GM12878 (cell line): ENCODE results near the gene CELF2. TPM values are rescaled to one million over a fixed set of nuclear protein-coding genes. Genes with fewer than 3 reads are reported as not detected.
A peak's percentile ranks its signal among the peaks of the same experiment; 100 is the strongest.

Experiments
- ATAC-seq: fragments of 200-7000 bp; cut with Tn5 transposase; 3 replicates; pipeline ENCODE4 v1.9.1; 2020; ENCODE audit warnings: mild to moderate bottlenecking, moderate library complexity
- BruUV-seq: library from RNA; stranded (reverse); fragments of 400-500 nt; replicated peaks from 2 replicates; lab custom pipeline; 2021; lab: Mats Ljungman, UMichigan
- CTCF ChIA-PET: fragments of 300-600 bp; sonication (Branson Sonifier 250); formaldehyde crosslinking; extraction: SDS; loops from one replicate; lab custom pipeline; 2021; ENCODE audit warnings: inconsistent platforms; lab: Yijun Ruan, JAX
- POLR2A ChIA-PET: fragments of 350-600 bp; formaldehyde crosslinking; extraction: SDS; loops from one replicate; lab custom pipeline; 2021; ENCODE audit warnings: inconsistent platforms; lab: Charles Lee
- RAD21 ChIA-PET: fragments of 300-600 bp; sonication (Branson Sonifier 250); formaldehyde crosslinking; loops from one replicate; lab custom pipeline; 2023; ENCODE audit warnings: antibody characterized with exemption; ENCODE audit not compliant: unreplicated experiment; lab: Charles Lee
- SMC1A ChIA-PET: fragments of 300-600 bp; sonication (Branson Sonifier 250); formaldehyde crosslinking; loops from one replicate; lab custom pipeline; 2023; ENCODE audit not compliant: unreplicated experiment, uncharacterized antibody; lab: Charles Lee
- DNase-seq: peaks from one replicate; pipeline ENCODE4 v3.0.0-alpha.2; 2011; ENCODE audit warnings: low read depth, low spot score
- FAIRE-seq: peaks from 3 replicates; lab custom pipeline; 2011; peaks lifted over from hg19 to GRCh38; lab: Jason Lieb, UNC
- H2AFZ ChIP-seq: 2 replicates; pipeline ENCODE4 v1.6.0; 2011; ENCODE audit warnings: low read depth, low read length, control low read depth; ENCODE audit not compliant: control insufficient read depth
- H3K27ac ChIP-seq: 2 replicates; pipeline ENCODE4 v1.5.1; 2011; ENCODE audit warnings: control low read depth; ENCODE audit not compliant: control insufficient read depth, insufficient read depth
- H3K27me3 ChIP-seq, 2 experiments: replicated peaks in 1 of 2; 2 replicates each; pipeline versions ENCODE4 v1.6.0 to v1.6.1; 2011; ENCODE audit warnings: low read length in 1 of 2; ENCODE audit not compliant: control insufficient read depth in 2 of 2, insufficient read depth in 2 of 2
- H3K36me3 ChIP-seq, 2 experiments: 2 replicates each; pipeline ENCODE4 v1.5.1; 2011; ENCODE audit warnings: low read length in 1 of 2; ENCODE audit not compliant: control insufficient read depth in 2 of 2, insufficient read depth in 2 of 2
- H3K4me1 ChIP-seq: 2 replicates; pipeline ENCODE4 v1.6.1; 2011; ENCODE audit warnings: mild to moderate bottlenecking, low read length, moderate library complexity, mixed read lengths; ENCODE audit not compliant: control insufficient read depth, insufficient read depth
- H3K4me2 ChIP-seq: 2 replicates; pipeline ENCODE4 v1.6.0; 2011; ENCODE audit warnings: control low read depth; ENCODE audit not compliant: control insufficient read depth, insufficient read depth
- H3K4me3 ChIP-seq: fragments of 200-600 bp; sonication (generic); 2 replicates; pipeline ENCODE4 v1.5.1; 2016
- H3K79me2 ChIP-seq: 2 replicates; pipeline ENCODE4 v1.6.0; 2011; ENCODE audit warnings: low read length; ENCODE audit not compliant: control insufficient read depth, insufficient read depth
- H3K9ac ChIP-seq: 2 replicates; pipeline ENCODE4 v1.8.0; 2011; ENCODE audit warnings: low read length, control low read depth, mixed read lengths; ENCODE audit not compliant: control insufficient read depth, insufficient read depth
- H3K9me3 ChIP-seq: replicated peaks from 3 replicates; pipeline ENCODE4 v1.5.1; 2011; ENCODE audit warnings: mild to moderate bottlenecking, low read length; ENCODE audit not compliant: control insufficient read depth, insufficient read depth
- H4K20me1 ChIP-seq: 2 replicates; pipeline ENCODE4 v1.6.0; 2011; ENCODE audit not compliant: control insufficient read depth, insufficient read depth
- DPF2 ChIP-seq: fragments of 450-650 bp; IDR thresholded peaks from 2 replicates; pipeline ENCODE4 v1.6.1; 2017; ENCODE audit warnings: mild to moderate bottlenecking
- EGR1 ChIP-seq, 2 experiments: IDR thresholded peaks; 1 replicate in 1 of 2; 2 replicates in 1 of 2; pipeline ENCODE4 v1.6.1; 2011 to 2012; ENCODE audit warnings: low read depth in 2 of 2, low read length in 2 of 2, borderline replicate concordance in 1 of 2, mild to moderate bottlenecking in 1 of 2, moderate library complexity in 1 of 2
- ETV6 ChIP-seq, 2 experiments: fragments of 450-650 bp in 1 of 2; IDR thresholded peaks in 1 of 2; conservative IDR thresholded peaks in 1 of 2; 2 replicates each; pipeline ENCODE4 v1.6.1; 2014; ENCODE audit warnings: antibody characterized with exemption in 1 of 2, borderline replicate concordance in 1 of 2, low read depth in 1 of 2, mild to moderate bottlenecking in 1 of 2, moderate library complexity in 1 of 2
- GATAD2B ChIP-seq: fragments of 450-650 bp; conservative IDR thresholded peaks from 2 replicates; pipeline ENCODE4 v1.6.1; 2017; ENCODE audit warnings: low read depth, mild to moderate bottlenecking, moderate library complexity
- MEF2B ChIP-seq: fragments of 450-650 bp; IDR thresholded peaks from 2 replicates; pipeline ENCODE4 v1.6.1; 2018; ENCODE audit warnings: mild to moderate bottlenecking, moderate library complexity; ENCODE audit not compliant: partially characterized antibody, poor library complexity, severe bottlenecking
- NR2F1 ChIP-seq: fragments of 450-650 bp; conservative IDR thresholded peaks from 2 replicates; pipeline ENCODE4 v1.6.1; 2017; ENCODE audit warnings: mild to moderate bottlenecking
- RUNX3 ChIP-seq: IDR thresholded peaks from 2 replicates; pipeline ENCODE4 v1.6.1; 2012; ENCODE audit warnings: low read length, inconsistent platforms
- SIN3A ChIP-seq: IDR thresholded peaks from 2 replicates; pipeline ENCODE4 v1.6.1; 2012; ENCODE audit warnings: low read depth, low read length, improper control_type of control experiment
- SUZ12 ChIP-seq: fragments of 200-600 bp; sonication (generic); IDR thresholded peaks from one replicate; pipeline ENCODE4 v1.6.1; 2018; ENCODE audit warnings: antibody characterized with exemption, mild to moderate bottlenecking; ENCODE audit not compliant: unreplicated experiment
- TCF3 ChIP-seq: IDR thresholded peaks from 2 replicates; pipeline ENCODE4 v1.6.1; 2012; ENCODE audit warnings: low read depth, mild to moderate bottlenecking, low read length, borderline replicate concordance; ENCODE audit not compliant: insufficient read depth
- WGBS: methylation state at CpG from one replicate; pipeline ENCODE4 v1.1.6; 2016; ENCODE audit warnings: low lambda C conversion rate; ENCODE audit not compliant: insufficient replicate concordance, insufficient coverage; ENCODE audit errors: missing lambda C conversion rate; 5-methylcytosine and 5-hydroxymethylcytosine counted together
- in situ Hi-C: fragments of 300-500 bp; cut with MboI; formaldehyde crosslinking; loops from 9 replicates; pipeline ENCODE4 v1.14.3; 2018; ENCODE audit warnings: mixed read lengths
- intact Hi-C: fragments of 100-400 bp; cut with micrococcal nuclease; formaldehyde crosslinking; loops from one replicate; pipeline ENCODE4 v1.14.2; 2022; ENCODE audit not compliant: unreplicated experiment
- polyA plus RNA-seq, 11 experiments: library from polyadenylated mRNA; depleted of rRNA in 4 of 11; unstranded in 6 of 11; stranded (reverse) in 5 of 11; fragments of >200 nt; fragmentation: Nextera tagmentation in 4 of 11; fragmentation: Illumina TruSeq in 1 of 11; extraction: Ambion mirVana in 4 of 11; extraction: Trizol in 1 of 11; gene quantifications; 1 replicate in 1 of 11; 2 replicates in 10 of 11; pipeline versions ENCODE4 v1.2.1 to v1.2.3, GENCODE V29; 2011 to 2016; ENCODE audit warnings: inconsistent platforms in 2 of 11, missing spikeins in 2 of 11, low read depth in 1 of 11
- total RNA-seq, 4 experiments: library from RNA; depleted of rRNA in 3 of 4; stranded (reverse); fragments of >200 nt in 3 of 4; fragmentation: Illumina TruSeq in 1 of 4; extraction: Trizol in 1 of 4; gene quantifications; 2 replicates each; pipeline versions ENCODE4 v1.2.1 to v1.2.3, GENCODE V29; 2013 to 2021
- TF ChIP-seq, protein P1 (sequence below): fragments of 450-650 bp; IDR thresholded peaks from 2 replicates; pipeline ENCODE4 v1.6.1; 2017; ENCODE audit warnings: mild to moderate bottlenecking, moderate library complexity
- TF ChIP-seq, protein P2 (sequence below): fragments of 450-650 bp; IDR thresholded peaks from 2 replicates; pipeline ENCODE4 v1.6.1; 2016; ENCODE audit warnings: mild to moderate bottlenecking
- TF ChIP-seq, protein P3 (sequence below): fragments of 150-350 bp; IDR thresholded peaks from 2 replicates; pipeline ENCODE4 v1.6.1; 2014; ENCODE audit warnings: mild to moderate bottlenecking, low read depth, low read length

Gene CELF2
- total and polyA plus RNA-seq, 10 of the 15 experiments (the other 5 are each of a cell fraction or from before 2014, with no cell fraction given): 20.8 to 129 (median 86.3) TPM

DNA sequence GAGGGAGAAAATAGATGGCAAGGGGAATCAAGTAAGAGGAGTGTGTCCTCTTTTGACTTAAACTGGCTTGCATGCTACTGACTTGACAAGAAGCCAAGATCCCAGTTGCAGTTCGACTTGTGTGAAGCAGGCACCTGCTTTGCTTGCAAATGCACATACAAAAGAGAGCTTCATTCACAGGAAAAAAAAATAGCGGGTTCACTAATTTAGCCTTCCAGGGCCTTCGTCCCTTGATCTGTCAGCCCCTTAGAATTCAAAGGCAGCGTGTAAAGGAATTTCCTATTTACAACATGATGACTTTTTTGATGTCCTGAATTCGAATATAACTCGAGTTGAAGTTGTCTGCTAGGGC, 192.1 kb downstream of the CELF2 start (continued):
- TF ChIP-seq SUZ12: no peak
- TF ChIP-seq MEF2B: no peak
- no peak for TF ChIP-seq DPF2

DNA sequence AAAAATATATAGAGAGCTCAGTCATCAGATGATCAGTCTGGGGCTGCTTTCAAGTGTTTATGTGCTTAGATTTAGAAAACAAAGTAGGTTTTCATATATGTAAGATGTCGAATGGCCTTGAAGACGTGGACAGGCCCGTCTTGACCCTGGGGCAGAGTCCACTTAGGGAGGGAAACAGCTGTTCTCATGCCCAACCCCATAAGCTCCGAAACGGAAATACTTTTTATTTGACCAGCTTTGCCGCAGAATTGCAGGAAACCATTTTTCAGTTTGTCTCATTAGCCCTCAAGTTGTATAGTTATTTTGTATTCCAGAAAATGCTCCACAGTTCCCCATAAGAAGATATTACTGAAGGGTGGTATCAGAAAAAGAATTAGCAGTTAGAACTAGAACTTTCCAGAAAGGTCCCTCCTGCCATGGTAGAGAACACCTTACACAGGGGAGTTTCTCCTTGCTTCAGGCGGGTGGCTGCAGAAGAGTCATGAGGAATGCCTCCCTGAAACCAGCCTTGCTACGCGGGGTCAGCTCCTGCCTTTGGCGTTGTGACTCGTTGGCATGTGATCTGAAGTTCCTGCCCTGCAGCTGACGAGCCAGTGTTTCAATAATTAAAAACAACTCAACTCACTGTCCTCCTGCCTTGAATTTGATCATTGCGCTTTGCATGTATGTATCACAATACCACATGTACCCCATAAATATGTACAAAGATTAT, 192.7 kb downstream of the CELF2 start:
- Histone ChIP-seq H4K20me1 (peaks cover 8% of the 10 kb centered on the region; the same call in 1 of the 2 replicates), H3K4me1 (peaks cover 86% of the 10 kb centered on the region), H3K27ac (peak overlapping the region; percentile 92), H3K79me2 (peaks cover 100% of the 10 kb centered on the region), H3K9ac (peak overlapping the region; percentile 55), H3K9me3 (no peaks in the 10 kb centered on the region), H3K36me3 (peaks cover 19 to 47% of the 10 kb centered on the region in 2 experiments), H3K27me3 (no peaks in the 10 kb centered on the region), H3K4me2 (peak overlapping the region; percentile 57), H2AFZ (no peak overlapping the region), H3K4me3 (peak overlapping the region; percentile 7)
- in situ Hi-C loops: no loop called here
- intact Hi-C loops: no loop called here
- ChIA-PET POLR2A (interaction anchor here (0.9 to 2.4 kb wide), 16 partner anchors 9 to 52 kb away, joined by 3 to 16 read pairs (median 4); no protein-coding TSS in a partner anchor), SMC1A (interaction anchor here (0.7 to 9.3 kb wide), 19 partner anchors 10 to 65 kb away, joined by 3 to 108 read pairs (median 7); no protein-coding TSS in a partner anchor), RAD21 (interaction anchor here (0.8 to 4.7 kb wide), 12 partner anchors 9 to 60 kb away, joined by 3 to 45 read pairs (median 14); no protein-coding TSS in a partner anchor), CTCF (interaction anchor here (0.7 to 3.7 kb wide), 15 partner anchors 9 to 98 kb away, joined by 3 to 20 read pairs (median 5); no protein-coding TSS in a partner anchor)
- FAIRE-seq: no peak
- BruUV-seq: no TSS peak
- DNase-seq: no peak
- peak; percentile 18 for ATAC-seq
- 17% methylated on average over 13 of the region's 13 CpGs for WGBS
- TF ChIP-seq, protein P1, sequence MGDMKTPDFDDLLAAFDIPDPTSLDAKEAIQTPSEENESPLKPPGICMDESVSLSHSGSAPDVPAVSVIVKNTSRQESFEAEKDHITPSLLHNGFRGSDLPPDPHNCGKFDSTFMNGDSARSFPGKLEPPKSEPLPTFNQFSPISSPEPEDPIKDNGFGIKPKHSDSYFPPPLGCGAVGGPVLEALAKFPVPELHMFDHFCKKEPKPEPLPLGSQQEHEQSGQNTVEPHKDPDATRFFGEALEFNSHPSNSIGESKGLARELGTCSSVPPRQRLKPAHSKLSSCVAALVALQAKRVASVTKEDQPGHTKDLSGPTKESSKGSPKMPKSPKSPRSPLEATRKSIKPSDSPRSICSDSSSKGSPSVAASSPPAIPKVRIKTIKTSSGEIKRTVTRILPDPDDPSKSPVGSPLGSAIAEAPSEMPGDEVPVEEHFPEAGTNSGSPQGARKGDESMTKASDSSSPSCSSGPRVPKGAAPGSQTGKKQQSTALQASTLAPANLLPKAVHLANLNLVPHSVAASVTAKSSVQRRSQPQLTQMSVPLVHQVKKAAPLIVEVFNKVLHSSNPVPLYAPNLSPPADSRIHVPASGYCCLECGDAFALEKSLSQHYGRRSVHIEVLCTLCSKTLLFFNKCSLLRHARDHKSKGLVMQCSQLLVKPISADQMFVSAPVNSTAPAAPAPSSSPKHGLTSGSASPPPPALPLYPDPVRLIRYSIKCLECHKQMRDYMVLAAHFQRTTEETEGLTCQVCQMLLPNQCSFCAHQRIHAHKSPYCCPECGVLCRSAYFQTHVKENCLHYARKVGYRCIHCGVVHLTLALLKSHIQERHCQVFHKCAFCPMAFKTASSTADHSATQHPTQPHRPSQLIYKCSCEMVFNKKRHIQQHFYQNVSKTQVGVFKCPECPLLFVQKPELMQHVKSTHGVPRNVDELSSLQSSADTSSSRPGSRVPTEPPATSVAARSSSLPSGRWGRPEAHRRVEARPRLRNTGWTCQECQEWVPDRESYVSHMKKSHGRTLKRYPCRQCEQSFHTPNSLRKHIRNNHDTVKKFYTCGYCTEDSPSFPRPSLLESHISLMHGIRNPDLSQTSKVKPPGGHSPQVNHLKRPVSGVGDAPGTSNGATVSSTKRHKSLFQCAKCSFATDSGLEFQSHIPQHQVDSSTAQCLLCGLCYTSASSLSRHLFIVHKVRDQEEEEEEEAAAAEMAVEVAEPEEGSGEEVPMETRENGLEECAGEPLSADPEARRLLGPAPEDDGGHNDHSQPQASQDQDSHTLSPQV: no peak
- 0 out of 2 replicates have a peak, but pooled peaks have one; percentile 17 for TF ChIP-seq NR2F1
- peak; percentile 13; the same call in 1 of the 2 replicates for TF ChIP-seq DPF2
- TF ChIP-seq ETV6 (conservative IDR thresholded peaks at IDR 0.05 in 1 of 2, IDR thresholded peaks at IDR 0.05 in 1 of 2; ENCODE audit: borderline replicate concordance in 1 of 2, low read depth in 1 of 2): 0 out of 4 replicates have a peak, but pooled peaks of 1 of the 2 experiments have one; percentile 12
- TF ChIP-seq SIN3A: 0 out of 2 replicates have a peak, but pooled peaks have one; percentile 25
- peak; percentile 66 for TF ChIP-seq RUNX3
- TF ChIP-seq, protein P2, sequence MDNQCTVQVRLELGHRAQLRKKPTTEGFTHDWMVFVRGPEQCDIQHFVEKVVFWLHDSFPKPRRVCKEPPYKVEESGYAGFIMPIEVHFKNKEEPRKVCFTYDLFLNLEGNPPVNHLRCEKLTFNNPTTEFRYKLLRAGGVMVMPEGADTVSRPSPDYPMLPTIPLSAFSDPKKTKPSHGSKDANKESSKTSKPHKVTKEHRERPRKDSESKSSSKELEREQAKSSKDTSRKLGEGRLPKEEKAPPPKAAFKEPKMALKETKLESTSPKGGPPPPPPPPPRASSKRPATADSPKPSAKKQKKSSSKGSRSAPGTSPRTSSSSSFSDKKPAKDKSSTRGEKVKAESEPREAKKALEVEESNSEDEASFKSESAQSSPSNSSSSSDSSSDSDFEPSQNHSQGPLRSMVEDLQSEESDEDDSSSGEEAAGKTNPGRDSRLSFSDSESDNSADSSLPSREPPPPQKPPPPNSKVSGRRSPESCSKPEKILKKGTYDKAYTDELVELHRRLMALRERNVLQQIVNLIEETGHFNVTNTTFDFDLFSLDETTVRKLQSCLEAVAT: no peak
- no peak for TF ChIP-seq TCF3
- TF ChIP-seq, protein P3, sequence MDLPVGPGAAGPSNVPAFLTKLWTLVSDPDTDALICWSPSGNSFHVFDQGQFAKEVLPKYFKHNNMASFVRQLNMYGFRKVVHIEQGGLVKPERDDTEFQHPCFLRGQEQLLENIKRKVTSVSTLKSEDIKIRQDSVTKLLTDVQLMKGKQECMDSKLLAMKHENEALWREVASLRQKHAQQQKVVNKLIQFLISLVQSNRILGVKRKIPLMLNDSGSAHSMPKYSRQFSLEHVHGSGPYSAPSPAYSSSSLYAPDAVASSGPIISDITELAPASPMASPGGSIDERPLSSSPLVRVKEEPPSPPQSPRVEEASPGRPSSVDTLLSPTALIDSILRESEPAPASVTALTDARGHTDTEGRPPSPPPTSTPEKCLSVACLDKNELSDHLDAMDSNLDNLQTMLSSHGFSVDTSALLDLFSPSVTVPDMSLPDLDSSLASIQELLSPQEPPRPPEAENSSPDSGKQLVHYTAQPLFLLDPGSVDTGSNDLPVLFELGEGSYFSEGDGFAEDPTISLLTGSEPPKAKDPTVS: peak; percentile 94
- TF ChIP-seq EGR1 (IDR thresholded peaks at IDR 0.05; ENCODE audit: borderline replicate concordance in 1 of 2, low read depth in 2 of 2, low read length in 2 of 2): no peak
- 0 out of 2 replicates have a peak, but pooled peaks have one; percentile 18 for TF ChIP-seq GATAD2B
